Neural crest cell (in vitro differentiated cells): Measurements from ENCODE around the gene TNNT3. TPM values are rescaled to one million over a fixed set of nuclear protein-coding genes. Genes with fewer than 3 reads are reported as not detected.

ENCODE experiments used
- DNase-seq: peaks from one replicate; pipeline ENCODE4 v3.0.0; 2021; ENCODE audit warnings: low read depth, mixed read lengths, low spot score
- H3K27ac Mint-ChIP-seq: one replicate; pipeline ENCODE4 v1.8.0; 2021; ENCODE audit warnings: mild to moderate bottlenecking, mixed read lengths; ENCODE audit not compliant: unreplicated experiment
- H3K27me3 Mint-ChIP-seq: 2 replicates; pipeline ENCODE4 v1.8.0; 2021; ENCODE audit warnings: low read depth, mild to moderate bottlenecking, mixed read lengths
- H3K36me3 Mint-ChIP-seq: 2 replicates; pipeline ENCODE4 v1.8.0; 2021; ENCODE audit warnings: low read depth, mild to moderate bottlenecking, mixed read lengths
- H3K4me1 Mint-ChIP-seq: 2 replicates; pipeline ENCODE4 v1.8.0; 2021; ENCODE audit warnings: mixed read lengths
- H3K4me3 Mint-ChIP-seq: one replicate; pipeline ENCODE4 v1.8.0; 2021; ENCODE audit warnings: mild to moderate bottlenecking, mixed read lengths
- H3K9me3 Mint-ChIP-seq: 2 replicates; pipeline ENCODE4 v1.8.0; 2021; ENCODE audit warnings: mixed read lengths
- total RNA-seq: library from RNA; stranded (reverse); gene quantifications from 2 replicates; pipeline ENCODE4 v1.2.1, GENCODE V29; 2021
- TF ChIP-seq, protein P1 (sequence below): fragments of 200-600 bp; sonication (generic); conservative IDR thresholded peaks from 2 replicates; pipeline ENCODE4 v1.5.0; 2021; ENCODE audit warnings: antibody characterized with exemption, mild to moderate bottlenecking

TNNT3 gene
- total RNA-seq, 1 donor from 2014 or later: not detected

DNA sequence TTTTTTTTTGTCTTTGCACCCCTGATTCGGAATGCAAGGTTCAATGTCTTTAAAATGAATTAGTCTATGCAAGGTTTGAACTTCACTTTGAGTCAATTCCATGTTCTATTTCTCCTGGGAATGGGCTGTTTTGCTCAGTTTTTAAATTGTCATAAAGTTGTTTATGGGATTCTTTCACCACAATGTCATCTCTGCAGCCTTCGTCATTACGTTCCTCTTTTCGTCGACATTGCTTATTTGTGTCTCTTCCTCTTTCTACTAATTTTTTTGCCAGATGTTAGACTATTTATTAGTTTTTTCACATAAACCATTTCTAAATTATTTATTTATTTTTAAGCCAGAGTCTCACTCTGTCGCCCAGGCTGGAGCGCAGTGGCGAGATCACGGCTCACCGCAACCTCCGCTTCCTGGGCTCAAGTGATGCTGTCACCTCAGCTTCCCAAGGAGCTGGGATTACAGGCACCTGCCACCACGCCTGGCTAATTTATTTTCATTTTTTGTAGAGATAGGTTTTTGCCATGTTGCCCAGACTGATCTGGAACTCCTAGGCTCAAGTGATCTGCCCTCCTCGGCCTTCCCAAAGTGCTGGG lies 7.1 kb upstream of the TNNT3 start:
- Mint-ChIP-seq H3K4me1 (peaks cover 4% of the 10 kb centered on the region), H3K27me3 (no peaks in the 10 kb centered on the region), H3K27ac (no peak overlapping the region), H3K36me3 (peaks cover 2% of the 10 kb centered on the region), H3K9me3 (peaks cover 7% of the 10 kb centered on the region), H3K4me3 (no peak overlapping the region)
- DNase-seq: no peak
- TF ChIP-seq, protein P1, sequence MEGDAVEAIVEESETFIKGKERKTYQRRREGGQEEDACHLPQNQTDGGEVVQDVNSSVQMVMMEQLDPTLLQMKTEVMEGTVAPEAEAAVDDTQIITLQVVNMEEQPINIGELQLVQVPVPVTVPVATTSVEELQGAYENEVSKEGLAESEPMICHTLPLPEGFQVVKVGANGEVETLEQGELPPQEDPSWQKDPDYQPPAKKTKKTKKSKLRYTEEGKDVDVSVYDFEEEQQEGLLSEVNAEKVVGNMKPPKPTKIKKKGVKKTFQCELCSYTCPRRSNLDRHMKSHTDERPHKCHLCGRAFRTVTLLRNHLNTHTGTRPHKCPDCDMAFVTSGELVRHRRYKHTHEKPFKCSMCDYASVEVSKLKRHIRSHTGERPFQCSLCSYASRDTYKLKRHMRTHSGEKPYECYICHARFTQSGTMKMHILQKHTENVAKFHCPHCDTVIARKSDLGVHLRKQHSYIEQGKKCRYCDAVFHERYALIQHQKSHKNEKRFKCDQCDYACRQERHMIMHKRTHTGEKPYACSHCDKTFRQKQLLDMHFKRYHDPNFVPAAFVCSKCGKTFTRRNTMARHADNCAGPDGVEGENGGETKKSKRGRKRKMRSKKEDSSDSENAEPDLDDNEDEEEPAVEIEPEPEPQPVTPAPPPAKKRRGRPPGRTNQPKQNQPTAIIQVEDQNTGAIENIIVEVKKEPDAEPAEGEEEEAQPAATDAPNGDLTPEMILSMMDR: no peak

DNA sequence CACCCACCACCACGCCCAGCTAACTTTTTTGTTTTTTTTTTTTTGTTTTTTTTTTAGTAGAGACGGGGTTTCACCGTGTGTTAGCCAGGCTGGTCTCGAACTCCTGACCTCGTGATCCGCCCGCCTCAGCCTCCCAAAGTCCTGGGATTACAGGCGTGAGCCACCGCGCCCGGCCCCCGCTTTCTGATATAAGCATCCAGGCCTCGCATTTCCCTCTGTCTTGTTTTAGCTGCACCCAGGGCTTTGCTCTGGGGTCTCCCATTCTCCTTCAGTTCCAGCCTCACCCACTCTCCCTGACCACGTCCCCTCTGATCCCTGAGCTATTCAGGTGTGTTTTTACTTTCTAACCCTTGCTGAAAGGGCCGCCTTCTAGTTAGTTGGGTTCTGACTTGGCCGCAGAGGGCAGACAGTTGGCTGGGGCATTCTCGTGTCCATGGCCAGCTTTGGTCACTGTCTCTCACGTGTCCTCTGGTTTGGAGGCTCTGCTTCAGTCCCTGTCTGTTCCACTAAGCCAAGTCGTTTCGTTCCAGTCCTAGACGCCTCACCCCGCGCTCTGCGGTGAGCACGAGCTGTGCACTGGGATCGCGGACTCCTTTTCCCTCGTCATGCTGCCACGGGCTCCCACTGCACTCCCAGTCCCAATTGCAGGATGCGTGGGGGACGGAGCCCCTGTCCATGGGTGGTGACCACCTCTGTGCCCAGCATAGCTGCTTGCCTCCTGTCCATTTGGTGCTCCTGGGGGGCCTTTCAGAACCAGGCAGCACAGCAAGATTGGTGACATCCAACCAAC lies 6.0 kb upstream of the TNNT3 start:
- TF ChIP-seq, protein P1: no peak
- H3K9me3 Mint-ChIP-seq: peaks cover 7% of the 10 kb centered on the region
- no peak overlapping the region for H3K27ac Mint-ChIP-seq
- no peak for DNase-seq
- H3K4me1 Mint-ChIP-seq: peaks cover 4% of the 10 kb centered on the region
- H3K36me3 Mint-ChIP-seq: peaks cover 2% of the 10 kb centered on the region
- H3K4me3 Mint-ChIP-seq: no peak overlapping the region
- H3K27me3 Mint-ChIP-seq: no peaks in the 10 kb centered on the region

DNA sequence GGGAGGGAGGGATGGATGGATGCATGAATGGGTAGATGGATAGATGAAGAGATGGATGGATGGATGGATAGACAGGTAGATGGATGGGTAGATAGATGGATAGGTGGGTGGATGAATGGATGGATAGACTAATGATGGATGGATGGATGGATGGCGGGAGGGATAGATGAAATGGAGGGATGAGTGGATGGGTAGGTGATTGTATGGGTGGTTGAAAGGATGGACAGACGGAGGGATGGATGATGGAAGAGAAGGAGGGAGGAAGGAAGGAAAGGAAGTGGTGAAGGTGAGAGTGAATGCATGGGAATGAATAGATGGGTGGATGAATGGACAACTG lies 3.7 kb upstream of the TNNT3 start:
- no peaks in the 10 kb centered on the region for H3K27me3 Mint-ChIP-seq
- TF ChIP-seq, protein P1: no peak
- H3K9me3 Mint-ChIP-seq: peaks cover 7% of the 10 kb centered on the region
- no peak for DNase-seq
- H3K27ac Mint-ChIP-seq: no peak overlapping the region
- H3K4me1 Mint-ChIP-seq: no peaks in the 10 kb centered on the region
- no peak overlapping the region for H3K4me3 Mint-ChIP-seq
- peaks cover 2% of the 10 kb centered on the region for H3K36me3 Mint-ChIP-seq

DNA sequence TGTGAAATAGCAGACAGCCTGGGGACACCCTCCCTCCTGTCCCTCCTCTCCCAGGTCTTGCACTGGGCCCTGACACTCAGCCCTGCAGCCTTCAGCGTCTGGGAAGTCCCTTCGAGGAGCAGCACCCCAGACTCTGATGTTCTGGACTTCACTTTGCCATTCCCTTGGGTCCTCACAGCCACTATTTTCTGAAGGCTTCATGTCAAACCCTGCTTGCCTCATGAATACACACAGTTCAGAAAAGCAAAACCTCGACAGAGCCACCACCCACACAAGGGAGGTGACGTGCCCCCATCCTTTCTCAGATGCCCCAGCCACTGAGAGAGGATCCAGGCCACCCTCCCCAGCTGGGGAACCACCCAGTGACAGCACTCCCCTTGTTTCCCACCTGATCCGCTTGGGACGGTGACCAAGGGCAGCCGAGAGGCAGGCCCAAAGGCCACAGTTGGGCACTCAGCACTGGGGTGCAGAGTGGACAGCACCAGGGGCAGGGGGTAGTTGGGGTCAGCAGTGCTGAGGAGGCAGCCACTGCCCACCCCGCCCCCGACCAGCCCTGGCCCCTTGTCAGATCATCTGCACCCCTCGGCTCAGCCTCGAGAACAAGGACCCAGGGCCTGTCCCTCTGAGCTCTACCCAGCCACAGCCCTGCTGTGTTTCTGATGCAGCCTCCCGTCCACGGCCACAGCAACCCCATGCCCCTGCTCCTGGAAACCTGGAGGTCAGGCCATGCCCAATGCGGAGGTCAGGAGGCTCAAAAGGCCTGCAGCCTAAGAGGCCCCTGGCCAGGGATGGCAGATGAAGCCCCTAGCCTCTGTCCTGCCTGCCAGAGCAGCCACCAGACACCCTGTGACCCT lies 3.1 kb upstream of the TNNT3 start:
- Mint-ChIP-seq H3K36me3 (peaks cover 2% of the 10 kb centered on the region), H3K9me3 (peaks cover 7% of the 10 kb centered on the region), H3K4me1 (no peaks in the 10 kb centered on the region), H3K27ac (no peak overlapping the region), H3K27me3 (no peaks in the 10 kb centered on the region), H3K4me3 (no peak overlapping the region)
- no peak for DNase-seq
- TF ChIP-seq, protein P1: no peak

DNA sequence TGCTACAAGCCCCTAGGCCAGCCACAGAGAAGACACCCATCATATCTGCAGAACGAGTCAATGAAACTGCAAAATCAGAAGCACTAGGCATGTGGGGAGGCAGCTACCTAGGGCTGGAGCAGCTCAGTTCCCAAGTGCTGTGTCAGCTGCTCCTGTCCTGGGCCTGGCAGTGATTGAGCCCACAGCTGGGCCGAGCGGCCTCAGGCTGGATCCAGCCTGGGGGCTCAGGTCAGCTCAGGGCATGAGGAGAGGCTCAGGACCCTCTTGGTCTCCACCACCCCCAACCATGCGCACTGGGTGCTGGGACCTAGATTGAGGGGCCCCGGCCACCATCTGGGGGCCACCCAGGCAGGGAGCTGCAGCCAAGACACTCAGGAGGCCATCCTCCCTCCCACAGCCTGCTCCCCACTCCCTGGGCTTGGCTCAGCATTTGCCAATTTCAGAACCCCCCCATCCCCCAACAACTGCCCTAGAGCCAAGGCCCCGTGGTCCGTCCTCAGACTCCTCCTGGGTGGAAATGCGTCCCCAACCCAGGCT lies 2.4 kb upstream of the TNNT3 start:
- TF ChIP-seq, protein P1: no peak
- no peaks in the 10 kb centered on the region for H3K27me3 Mint-ChIP-seq
- DNase-seq: no peak
- H3K4me3 Mint-ChIP-seq: no peak overlapping the region
- H3K9me3 Mint-ChIP-seq: peaks cover 7% of the 10 kb centered on the region
- H3K36me3 Mint-ChIP-seq: peaks cover 2% of the 10 kb centered on the region
- H3K27ac Mint-ChIP-seq: no peak overlapping the region
- no peaks in the 10 kb centered on the region for H3K4me1 Mint-ChIP-seq
